Upper lobe of right lung (tissue), 1 donor: ENCODE results near the gene ACADL. TPM values are rescaled to one million over a fixed set of nuclear protein-coding genes. Genes with fewer than 3 reads are reported as not detected.

Experiments used
- ATAC-seq: fragments of 200-7000 bp; cut with Tn5 transposase; one replicate; pipeline ENCODE4 v1.9.1; 2020; ENCODE audit warnings: mild to moderate bottlenecking, moderate library complexity
- DNase-seq: peaks from one replicate; pipeline ENCODE4 v3.0.0-alpha.2; 2020
- H3K27ac ChIP-seq: fragments of 200-600 bp; one replicate; pipeline ENCODE4 v1.8.0; 2022
- H3K27me3 ChIP-seq: fragments of 200-600 bp; one replicate; pipeline ENCODE4 v1.8.0; 2022; ENCODE audit warnings: mild to moderate bottlenecking
- H3K36me3 ChIP-seq: fragments of 200-600 bp; one replicate; pipeline ENCODE4 v1.8.0; 2022
- H3K4me1 ChIP-seq: fragments of 200-600 bp; one replicate; pipeline ENCODE4 v1.8.0; 2022
- H3K4me3 ChIP-seq: fragments of 200-600 bp; one replicate; pipeline ENCODE4 v1.8.0; 2022; ENCODE audit warnings: mild to moderate bottlenecking
- H3K9me3 ChIP-seq: fragments of 200-600 bp; one replicate; pipeline ENCODE4 v1.8.0; 2022
- intact Hi-C: fragments of 100-400 bp; cut with DNase I; formaldehyde crosslinking; loops from one replicate; pipeline ENCODE4 v1.11.0; 2022
- long read RNA-seq: library from polyadenylated mRNA; unstranded; transcript quantifications from one replicate; pipeline ENCODE4 v2.0.0, GENCODE V29; 2021
- total RNA-seq: library from RNA; stranded (reverse); fragmentation: NEBNext Ultra II Directional; extraction: Animal tissue kit (Norgen Biotek cat#: 25700); gene quantifications from one replicate; pipeline ENCODE4 v1.2.1, GENCODE V29; 2021
- TF ChIP-seq, protein P1 (sequence below): fragments of 200-600 bp; IDR thresholded peaks from one replicate; pipeline ENCODE4 v1.8.0; 2022; ENCODE audit warnings: antibody characterized with exemption
- donor health status: DM: no; HTN: yes; CAD: no; lungs with severe emphysema.

Gene ACADL
- 41.6 TPM for total RNA-seq
- long read RNA-seq, transcript ACADL-201 (11 exons, 2,543 nt) = major isoform, 14 of 27 reads
- long read RNA-seq, partial matches to known transcripts = 1 of 27 reads
- long read RNA-seq, other reads (novel, unspliced or antisense) = 12 of 27 reads

DNA sequence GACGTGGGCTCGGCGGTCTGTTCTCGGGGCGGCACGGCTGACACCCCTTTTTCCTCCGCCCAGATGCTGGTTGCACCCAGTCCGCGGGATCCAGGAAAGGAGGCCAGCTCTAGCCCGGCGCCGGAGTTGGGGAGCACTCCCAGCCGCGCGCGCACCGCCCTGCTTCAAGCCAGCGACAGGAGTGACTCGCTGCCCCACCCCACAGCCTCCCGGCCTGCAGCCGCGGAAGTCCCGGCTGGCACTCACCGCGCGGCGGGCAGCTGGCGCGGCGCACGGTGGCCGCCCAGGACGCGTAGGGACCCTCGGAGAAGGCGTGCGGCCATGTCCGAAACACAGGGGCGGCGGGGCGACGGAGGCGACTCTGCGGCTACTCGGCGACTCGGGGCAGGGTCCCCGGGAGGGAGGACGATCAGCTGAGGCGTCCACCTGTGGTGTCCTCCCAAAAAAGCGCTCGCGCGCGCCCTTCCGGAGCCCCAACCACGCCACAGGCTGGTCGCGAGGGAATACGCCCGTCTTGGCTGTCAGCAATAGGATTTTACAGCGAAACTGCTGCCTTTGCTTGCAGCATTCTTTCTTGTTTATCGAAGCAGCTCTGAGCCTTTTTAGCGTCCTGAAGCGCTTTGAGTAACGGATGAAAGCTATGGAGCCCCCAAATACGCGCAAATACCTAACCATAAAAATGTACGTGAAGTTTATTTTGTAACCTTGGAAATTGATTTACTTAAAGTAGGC, at the start of gene ACADL:
ACADL (minus strand) TSS at position 507 of the 732 bp plus-strand sequence; CDS start at position 323, 184 bp downstream.
- Histone ChIP-seq H3K36me3 (no peaks in the 10 kb centered on the region), H3K27ac (peak within 1 kb of the TSS; percentile 90), H3K27me3 (peaks cover 23% of the 10 kb centered on the region), H3K9me3 (no peaks in the 10 kb centered on the region), H3K4me1 (peaks cover 4% of the 10 kb centered on the region), H3K4me3 (peak within 1 kb of the TSS; percentile 56)
- intact Hi-C loops = no loop called here
- TF ChIP-seq, protein P1, sequence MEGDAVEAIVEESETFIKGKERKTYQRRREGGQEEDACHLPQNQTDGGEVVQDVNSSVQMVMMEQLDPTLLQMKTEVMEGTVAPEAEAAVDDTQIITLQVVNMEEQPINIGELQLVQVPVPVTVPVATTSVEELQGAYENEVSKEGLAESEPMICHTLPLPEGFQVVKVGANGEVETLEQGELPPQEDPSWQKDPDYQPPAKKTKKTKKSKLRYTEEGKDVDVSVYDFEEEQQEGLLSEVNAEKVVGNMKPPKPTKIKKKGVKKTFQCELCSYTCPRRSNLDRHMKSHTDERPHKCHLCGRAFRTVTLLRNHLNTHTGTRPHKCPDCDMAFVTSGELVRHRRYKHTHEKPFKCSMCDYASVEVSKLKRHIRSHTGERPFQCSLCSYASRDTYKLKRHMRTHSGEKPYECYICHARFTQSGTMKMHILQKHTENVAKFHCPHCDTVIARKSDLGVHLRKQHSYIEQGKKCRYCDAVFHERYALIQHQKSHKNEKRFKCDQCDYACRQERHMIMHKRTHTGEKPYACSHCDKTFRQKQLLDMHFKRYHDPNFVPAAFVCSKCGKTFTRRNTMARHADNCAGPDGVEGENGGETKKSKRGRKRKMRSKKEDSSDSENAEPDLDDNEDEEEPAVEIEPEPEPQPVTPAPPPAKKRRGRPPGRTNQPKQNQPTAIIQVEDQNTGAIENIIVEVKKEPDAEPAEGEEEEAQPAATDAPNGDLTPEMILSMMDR = no peak
- peak; percentile 93 for DNase-seq
- peak; percentile 94 for ATAC-seq

DNA sequence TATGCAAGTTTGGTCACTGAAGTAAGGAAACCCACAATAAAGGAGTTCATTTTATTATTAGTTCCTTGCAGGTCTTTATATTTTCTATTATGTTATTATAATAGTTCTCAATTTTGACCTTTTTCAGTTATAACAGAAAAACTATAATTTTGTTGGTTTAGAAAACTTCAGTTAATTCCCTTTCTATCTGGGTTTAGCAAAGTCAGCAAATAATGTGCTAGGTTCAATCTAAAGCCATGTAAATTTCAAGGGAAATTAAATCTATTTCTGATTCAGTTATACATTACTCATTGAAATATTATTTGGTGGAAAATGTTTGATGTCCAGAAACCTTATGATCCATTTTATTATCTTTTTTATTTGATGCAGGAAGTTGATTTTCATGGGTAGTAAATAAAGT, 46.1 kb upstream of the ACADL start:
- TF ChIP-seq, protein P1 = no peak
- ATAC-seq = no peak
- Histone ChIP-seq H3K27me3 (no peaks in the 10 kb centered on the region), H3K4me3 (no peak overlapping the region), H3K27ac (no peak overlapping the region), H3K4me1 (no peaks in the 10 kb centered on the region), H3K36me3 (no peaks in the 10 kb centered on the region), H3K9me3 (no peaks in the 10 kb centered on the region)
- no peak for DNase-seq
- intact Hi-C loops = no loop called here

DNA sequence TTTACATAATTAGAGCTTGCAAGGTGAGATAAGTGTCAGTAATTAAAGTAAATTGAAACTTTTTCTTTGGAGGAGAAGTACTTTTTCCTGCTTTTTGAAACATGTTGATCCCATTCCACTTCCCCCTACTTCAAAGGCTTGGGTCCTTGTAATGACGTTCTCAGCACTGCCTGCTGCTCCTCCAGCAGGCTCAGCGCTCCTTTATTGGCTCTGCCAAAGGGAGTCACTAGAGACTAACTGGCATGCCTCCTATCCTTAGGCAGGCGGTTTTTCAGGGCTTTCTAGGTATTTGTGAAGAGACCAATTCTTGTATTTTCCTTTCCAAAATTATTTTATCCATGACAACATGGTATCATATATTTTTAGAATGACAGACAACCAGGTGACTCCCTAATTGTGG, 43.9 kb upstream of the ACADL start:
- TF ChIP-seq, protein P1 = no peak
- Histone ChIP-seq H3K4me1 (no peaks in the 10 kb centered on the region), H3K36me3 (no peaks in the 10 kb centered on the region), H3K4me3 (no peak overlapping the region), H3K27me3 (no peaks in the 10 kb centered on the region), H3K27ac (no peak overlapping the region), H3K9me3 (no peaks in the 10 kb centered on the region)
- intact Hi-C loops = no loop called here
- ATAC-seq (peak; percentile 88), DNase-seq (no peak)

DNA sequence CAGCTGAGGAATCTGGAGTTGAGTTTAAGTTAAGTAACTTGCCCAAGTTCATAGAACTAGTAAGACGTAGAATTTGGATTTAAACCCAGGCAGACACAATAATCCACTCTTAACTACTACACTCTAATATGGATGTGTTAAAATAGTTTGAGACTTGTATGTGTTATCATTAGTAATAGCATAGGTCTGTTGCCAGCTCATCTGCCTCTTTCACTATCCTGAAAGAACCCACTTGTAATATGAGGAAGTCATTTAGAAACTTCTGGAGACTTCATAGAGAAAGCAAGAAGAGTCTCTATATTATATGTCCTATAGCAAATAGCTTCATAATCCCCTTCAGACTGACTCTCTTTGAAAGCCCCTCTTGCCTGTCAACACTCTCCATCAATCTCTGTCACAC, 43.0 kb upstream of the ACADL start:
- intact Hi-C loops = no loop called here
- TF ChIP-seq, protein P1 = no peak
- no peak for ATAC-seq

DNA sequence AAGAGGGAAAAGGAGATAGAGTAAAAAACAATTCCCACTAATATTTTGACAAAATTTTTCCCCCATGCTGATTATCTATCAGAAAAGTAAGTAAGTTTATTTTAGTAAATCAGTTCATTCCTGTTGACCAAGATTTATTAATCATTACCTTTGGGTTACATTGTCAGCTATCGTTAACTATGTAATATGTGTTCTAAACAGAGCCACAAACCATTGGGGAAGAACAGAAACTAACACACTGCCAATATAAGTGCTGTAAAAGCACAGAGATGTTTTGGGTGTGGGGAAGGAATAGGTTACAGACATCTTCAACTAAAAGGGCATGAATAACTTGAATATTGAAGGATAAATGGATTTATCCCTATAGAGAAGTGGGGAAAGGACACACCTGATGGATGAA, 42.5 kb upstream of the ACADL start:
- Histone ChIP-seq H3K4me1 (no peaks in the 10 kb centered on the region), H3K4me3 (no peak overlapping the region), H3K27me3 (no peaks in the 10 kb centered on the region), H3K27ac (no peak overlapping the region), H3K36me3 (no peaks in the 10 kb centered on the region), H3K9me3 (no peaks in the 10 kb centered on the region)
- TF ChIP-seq, protein P1 = no peak
- ATAC-seq (no peak), DNase-seq (no peak)
- intact Hi-C loops = no loop called here

More for the DNA sequence above, 43.0 kb upstream of the ACADL start:
- H3K27ac ChIP-seq = no peak overlapping the region
- no peaks in the 10 kb centered on the region for H3K9me3 ChIP-seq
- H3K36me3 ChIP-seq = no peaks in the 10 kb centered on the region
- H3K4me1 ChIP-seq = no peaks in the 10 kb centered on the region
- DNase-seq = no peak
- no peaks in the 10 kb centered on the region for H3K27me3 ChIP-seq
- no peak overlapping the region for H3K4me3 ChIP-seq
